Esophagus squamous epithelium (tissue), 5 donors: ENCODE data around the gene NME2. TPM values are rescaled to one million over a fixed set of nuclear protein-coding genes. Genes with fewer than 3 reads are reported as not detected.

ENCODE experiments used
- DNase-seq: peaks from one replicate; lab custom pipeline; 2025; lab: John Stamatoyannopoulos, UW
- H3K27ac ChIP-seq, 4 donors: fragments of 200-600 bp; sonication (generic); one replicate each; pipeline ENCODE4 v1.5.1; 2016 to 2019; ENCODE audit warnings: mild to moderate bottlenecking in 1 of 4
- H3K27me3 ChIP-seq, 4 donors: fragments of 200-600 bp; sonication (generic); 1 replicate in 3 of 4; 2 replicates in 1 of 4; pipeline versions ENCODE4 v1.5.1 to v1.6.0; 2017 to 2021; ENCODE audit warnings: antibody characterized with exemption in 1 of 4
- H3K36me3 ChIP-seq, 3 donors: fragments of 200-600 bp; sonication (generic); one replicate each; pipeline ENCODE4 v1.5.1; 2016 to 2019
- H3K4me1 ChIP-seq, 3 donors: fragments of 200-600 bp; sonication (generic); one replicate each; pipeline ENCODE4 v1.5.1; 2017 to 2019
- H3K4me3 ChIP-seq, 4 donors: fragments of 200-600 bp; sonication (generic); 1 replicate in 3 of 4; 2 replicates in 1 of 4; pipeline ENCODE4 v1.5.1; 2016 to 2019; ENCODE audit warnings: mild to moderate bottlenecking in 2 of 4, moderate library complexity in 1 of 4
- H3K9me3 ChIP-seq, 3 donors: fragments of 200-600 bp; sonication (generic); one replicate each; pipeline ENCODE4 v1.5.1; 2016 to 2019
- CTCF ChIP-seq, 6 experiments: fragments of 450-650 bp in 4 of 6; fragments of 200-600 bp in 2 of 6; sonication (generic) in 2 of 6; IDR thresholded peaks; one replicate each; pipeline ENCODE4 v1.5.1; 2016 to 2019; ENCODE audit warnings: antibody characterized with exemption in 6 of 6, mild to moderate bottlenecking in 4 of 6, moderate library complexity in 4 of 6
- POLR2A ChIP-seq, 4 donors: fragments of 450-650 bp; IDR thresholded peaks; one replicate each; pipeline ENCODE4 v1.6.1; 2017; ENCODE audit warnings: antibody characterized with exemption in 4 of 4, mild to moderate bottlenecking in 4 of 4, moderate library complexity in 3 of 4
- WGBS, 2 donors: methylation state at CpG; one replicate each; pipeline ENCODE4 v1.1.5; 2018; 5-methylcytosine and 5-hydroxymethylcytosine counted together
- intact Hi-C: fragments of 100-400 bp; cut with DNase I; formaldehyde crosslinking; loops from one replicate; pipeline ENCODE4 v1.15.0; 2022
- total RNA-seq, 4 donors: library from RNA; depleted of rRNA; stranded (reverse); fragments of >200 nt; gene quantifications; one replicate each; pipeline ENCODE4 v1.1.0, GENCODE V29; 2016
- donor health status: DM: yes; HTN: yes; CAD: no.

NME2 gene
- total RNA-seq, 4 donors from 2014 or later = 513 to 760 (median 569) TPM

- intact Hi-C loops = no loop called here
- no peak for DNase-seq
- H3K36me3 ChIP-seq = no peaks in the 10 kb centered on the region
- H3K9me3 ChIP-seq = no peaks in the 10 kb centered on the region
- no peak overlapping the region for H3K4me3 ChIP-seq
- no peak overlapping the region for H3K27ac ChIP-seq
- no peak for TF ChIP-seq CTCF (IDR thresholded peaks at IDR 0.05)
- no peak for TF ChIP-seq POLR2A (IDR thresholded peaks at IDR 0.05)
- H3K4me1 ChIP-seq = peaks cover 0 to 5% (median 0%) of the 10 kb centered on the region in 3 donors
- H3K27me3 ChIP-seq = no peaks in the 10 kb centered on the region
- 66 to 76% methylated on average over 3 to 6 of the region's 6 CpGs for WGBS, 2 donors
Observed at GRCh38 chr17:51144266-51145022, 21.8 kb upstream of the NME2 start.

GRCh38 chr17:51147650-51148049 lies 18.6 kb upstream of the NME2 start:
- Histone ChIP-seq H3K4me1 (peaks cover 0 to 21% (median 4%) of the 10 kb centered on the region in 3 donors), H3K27ac (no peak overlapping the region), H3K4me3 (no peak overlapping the region), H3K36me3 (no peaks in the 10 kb centered on the region), H3K9me3 (no peaks in the 10 kb centered on the region), H3K27me3 (no peaks in the 10 kb centered on the region)
- TF ChIP-seq POLR2A (IDR thresholded peaks at IDR 0.05) = no peak
- no peak for TF ChIP-seq CTCF (IDR thresholded peaks at IDR 0.05)
- intact Hi-C loops = no loop called here
- 50 to 52% methylated on average over 4 of the region's 4 CpGs for WGBS, 2 donors
- no peak for DNase-seq

DNA sequence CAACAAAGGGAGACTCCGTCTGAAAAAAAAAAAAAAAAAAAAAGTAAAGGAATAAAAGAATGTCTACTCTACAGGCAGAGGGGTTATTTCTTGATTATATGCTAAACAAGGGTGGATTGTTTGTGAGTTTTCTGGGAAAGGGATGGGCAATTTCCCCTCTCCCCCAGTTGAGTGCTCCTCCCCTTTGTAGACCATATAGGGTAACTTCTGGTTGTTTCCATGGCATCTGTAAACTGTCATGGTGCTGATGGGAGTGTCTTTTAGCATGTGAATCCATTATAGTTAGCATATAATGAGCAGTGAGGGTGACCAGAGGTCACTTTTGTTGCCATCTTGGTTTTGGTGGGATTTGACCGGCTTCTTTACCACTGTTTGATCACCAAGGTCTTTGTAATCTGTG lies 17.0 kb upstream of the NME2 start:
- Histone ChIP-seq H3K27me3 (no peaks in the 10 kb centered on the region), H3K9me3 (no peaks in the 10 kb centered on the region), H3K4me3 (no peak overlapping the region), H3K36me3 (no peaks in the 10 kb centered on the region), H3K4me1 (peaks cover 0 to 30% (median 12%) of the 10 kb centered on the region in 3 donors), H3K27ac (no peak overlapping the region)
- intact Hi-C loops = no loop called here
- WGBS, 2 donors = 73 to 96% methylated on average over 2 of the region's 2 CpGs
- TF ChIP-seq POLR2A (IDR thresholded peaks at IDR 0.05) (no peak), CTCF (IDR thresholded peaks at IDR 0.05) (no peak)
- DNase-seq = no peak

DNA sequence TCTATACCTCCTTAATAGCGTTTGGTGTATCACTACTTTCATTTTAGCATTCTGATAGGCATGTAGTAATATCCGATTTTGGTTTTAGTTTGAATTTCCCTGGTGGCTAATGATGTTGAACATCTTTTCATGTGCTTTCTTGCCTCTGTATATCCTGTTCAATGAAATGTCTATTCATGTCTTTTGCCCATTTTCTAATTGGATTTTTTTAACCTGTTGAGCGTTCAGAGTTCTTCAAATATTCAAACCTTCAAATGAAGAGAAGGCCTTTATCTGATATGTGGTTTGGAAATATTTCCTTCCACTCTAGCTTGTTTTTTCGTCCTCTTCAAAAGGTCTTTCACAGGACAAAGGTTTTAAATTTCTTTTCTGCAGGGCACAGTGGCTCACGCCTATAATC lies 15.3 kb upstream of the NME2 start:
- DNase-seq = no peak
- 67 to 81% methylated on average over 5 of the region's 5 CpGs for WGBS, 2 donors
- no peak for TF ChIP-seq POLR2A (IDR thresholded peaks at IDR 0.05)
- no peak for TF ChIP-seq CTCF (IDR thresholded peaks at IDR 0.05)
- intact Hi-C loops = loop anchor here (10.0 kb wide), 1 partner anchor 146 kb away; no protein-coding TSS in a partner anchor
- no peaks in the 10 kb centered on the region for H3K9me3 ChIP-seq
- H3K36me3 ChIP-seq = peaks cover 0 to 5% (median 0%) of the 10 kb centered on the region in 3 donors
- H3K4me1 ChIP-seq = peaks cover 13 to 47% (median 24%) of the 10 kb centered on the region in 3 donors
- H3K4me3 ChIP-seq = no peak overlapping the region
- no peak overlapping the region for H3K27ac ChIP-seq
- H3K27me3 ChIP-seq = no peaks in the 10 kb centered on the region

DNA sequence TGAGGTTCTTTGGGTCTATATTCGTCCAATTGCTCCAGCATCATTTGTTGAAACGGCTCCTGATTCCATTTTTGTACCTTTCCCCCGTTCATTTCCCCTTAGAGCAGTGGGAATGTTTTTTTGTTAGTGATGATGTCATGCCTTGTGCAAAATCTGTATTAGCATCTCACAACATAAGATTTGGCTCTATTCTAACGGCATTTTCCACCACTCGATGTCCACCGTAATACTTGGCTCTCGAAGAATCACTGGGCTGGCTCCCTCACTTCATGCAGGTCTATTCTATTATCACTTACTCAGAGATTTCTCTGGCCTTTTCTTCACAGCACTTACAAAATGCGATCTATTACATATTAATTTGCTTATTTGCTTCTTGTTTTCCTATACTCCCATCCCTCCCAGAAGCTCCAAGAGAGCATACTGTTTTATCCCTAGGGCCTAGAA lies 13.4 kb upstream of the NME2 start:
- 9 to 11% methylated on average over 8 of the region's 8 CpGs for WGBS, 2 donors
- Histone ChIP-seq H3K4me1 (peaks cover 13 to 47% (median 24%) of the 10 kb centered on the region in 3 donors), H3K4me3 (peak overlapping the region; percentile 4 to 76 (median 67)), H3K27me3 (no peaks in the 10 kb centered on the region), H3K36me3 (peaks cover 0 to 23% (median 3%) of the 10 kb centered on the region in 3 donors), H3K27ac (peak overlapping the region; percentile 82 to 92 (median 90)), H3K9me3 (no peaks in the 10 kb centered on the region)
- intact Hi-C loops = loop anchor here (10.0 kb wide), 1 partner anchor 148 kb away; no protein-coding TSS in a partner anchor
- no peak for TF ChIP-seq POLR2A (IDR thresholded peaks at IDR 0.05)
- no peak for TF ChIP-seq CTCF (IDR thresholded peaks at IDR 0.05)
- DNase-seq = no peak
